M059J (cell line): ENCODE data around the gene NMT1. TPM values are rescaled to one million over a fixed set of nuclear protein-coding genes. Genes with fewer than 3 reads are reported as not detected.
"Not testable (repeated sequence)": the region's sequence is repeated elsewhere in the genome, so short reads cannot be mapped to it uniquely, and the experiment has no call there.

ENCODE experiments used
- DNase-seq: peaks from one replicate; pipeline ENCODE4 v3.0.0-alpha.2; 2012; ENCODE audit warnings: low read depth
- total RNA-seq: library from RNA; depleted of rRNA; stranded (reverse); fragments of >200 nt; shearing (Covaris generic); gene quantifications from 2 replicates; pipeline ENCODE4 v1.2.3, GENCODE V29; 2014

Gene NMT1
- total RNA-seq, 1 experiment from 2014 or later: 83.4 TPM

DNA sequence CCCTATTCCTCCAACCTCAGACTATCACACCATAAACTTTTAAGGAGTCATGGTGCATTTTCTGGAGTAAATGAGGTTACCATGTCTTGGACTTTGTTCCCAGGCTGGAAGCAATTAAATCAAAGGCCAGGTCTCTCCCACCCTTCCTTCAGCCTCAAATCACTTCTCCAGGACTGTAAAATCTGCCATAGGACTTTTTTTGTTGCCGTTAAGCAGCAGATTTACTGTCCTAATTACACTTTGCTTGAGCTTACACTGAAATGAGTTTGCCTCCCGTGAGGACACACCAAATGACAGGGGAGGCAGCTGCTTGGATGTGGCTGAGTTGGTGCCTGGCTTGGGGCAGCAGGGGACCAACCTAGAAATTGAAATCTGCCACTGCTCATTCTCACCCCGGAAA lies 24.4 kb upstream of the NMT1 start:
- no peak for DNase-seq

DNA sequence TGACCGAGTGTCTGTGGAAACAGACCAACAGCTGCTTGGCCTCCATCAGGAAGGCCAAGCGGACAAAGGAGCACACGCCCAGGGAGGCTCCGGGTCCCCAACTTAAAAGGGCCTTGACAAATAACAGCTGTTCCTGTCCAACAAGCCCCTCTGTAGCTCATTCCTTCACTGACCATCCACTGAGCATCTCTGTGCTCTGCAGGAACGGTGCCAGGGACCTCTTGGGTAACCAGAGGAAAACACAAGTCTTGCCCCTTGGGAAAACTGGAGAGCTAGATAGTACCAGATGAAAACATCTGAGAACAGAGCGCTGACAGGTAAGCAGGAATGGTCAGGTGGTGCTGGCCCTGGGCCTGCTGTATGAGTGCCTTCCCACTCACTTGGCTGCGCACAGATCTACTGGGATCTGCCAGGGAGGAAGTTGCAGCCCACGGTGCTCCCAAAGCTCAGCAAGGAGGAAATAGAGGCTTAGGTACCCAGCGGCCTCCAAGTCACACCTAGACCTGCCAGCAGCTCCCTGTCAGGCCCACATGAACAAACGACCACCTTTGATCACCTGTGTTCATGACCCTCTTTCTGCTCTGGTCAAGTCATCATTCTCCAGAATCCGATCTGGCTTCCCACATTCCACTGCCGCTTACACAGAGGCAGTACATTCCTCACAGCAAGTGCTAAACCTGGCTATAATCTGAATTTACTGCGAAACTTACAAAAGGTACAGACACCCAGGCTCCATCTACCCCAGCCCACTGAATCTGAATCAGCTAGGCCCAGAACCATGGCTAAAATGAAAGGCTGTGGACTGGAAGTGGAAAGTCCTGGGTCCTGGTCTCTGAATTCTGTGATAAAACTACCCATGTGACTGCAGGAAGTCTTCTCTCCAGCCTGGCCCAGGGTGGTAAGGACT lies 22.1 kb upstream of the NMT1 start:
- DNase-seq: no peak

DNA sequence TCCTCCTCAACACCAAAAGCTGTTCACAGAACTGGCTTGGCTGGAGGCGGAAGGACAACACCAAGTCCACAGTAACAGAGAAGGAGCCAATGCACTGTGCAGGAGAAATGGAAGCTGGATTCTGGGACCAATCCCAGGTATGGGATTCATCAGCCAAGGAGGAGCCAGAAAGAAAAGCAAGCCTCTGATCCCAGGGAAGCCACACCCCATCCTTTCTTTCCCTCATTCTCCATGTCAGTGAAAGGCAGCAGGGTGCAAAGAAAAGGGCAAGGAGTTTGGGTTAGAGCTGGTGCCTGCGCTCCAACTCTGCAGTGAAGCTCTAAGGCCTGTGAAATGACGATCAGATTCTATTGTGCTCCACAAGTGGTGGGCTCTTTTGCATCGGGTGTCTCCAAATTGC lies 20.7 kb upstream of the NMT1 start:
- DNase-seq: no peak

DNA sequence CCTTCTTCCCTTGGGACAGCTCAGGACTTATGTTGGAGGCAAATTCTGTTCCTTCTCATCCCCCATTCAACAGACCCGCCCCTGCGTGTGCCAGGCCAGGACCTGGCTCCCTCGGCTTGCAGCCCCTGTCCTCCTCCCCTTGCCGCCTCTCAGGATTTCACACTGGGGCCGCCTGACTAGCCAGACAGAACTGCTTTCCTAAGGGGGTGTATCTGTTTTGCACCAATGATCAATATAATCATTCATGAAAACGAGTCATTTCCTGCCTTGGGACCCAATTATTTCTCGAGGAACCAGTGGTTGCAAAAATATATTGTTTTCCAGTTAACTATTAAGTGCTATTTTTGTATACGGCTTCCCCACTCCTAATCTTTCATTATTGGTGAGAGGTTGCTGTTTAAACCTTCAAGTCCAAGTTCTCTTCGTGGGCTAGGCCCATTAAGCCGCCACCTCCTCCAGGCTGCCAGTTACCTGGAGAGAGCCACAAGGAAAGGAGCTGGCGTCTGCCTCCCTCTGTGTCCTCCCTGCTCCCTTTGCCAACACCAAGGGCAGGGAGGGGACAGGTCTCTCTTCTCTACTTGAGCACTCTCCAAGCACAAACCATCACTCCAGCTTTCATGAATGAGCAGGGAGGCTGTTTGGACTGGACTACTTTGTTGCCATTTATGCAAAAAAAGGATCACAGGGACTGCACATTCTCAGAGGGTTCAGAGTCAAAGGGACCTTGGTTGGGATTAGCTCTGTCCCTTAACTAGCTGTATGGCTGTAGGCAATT lies 18.6 kb upstream of the NMT1 start:
- no peak for DNase-seq

DNA sequence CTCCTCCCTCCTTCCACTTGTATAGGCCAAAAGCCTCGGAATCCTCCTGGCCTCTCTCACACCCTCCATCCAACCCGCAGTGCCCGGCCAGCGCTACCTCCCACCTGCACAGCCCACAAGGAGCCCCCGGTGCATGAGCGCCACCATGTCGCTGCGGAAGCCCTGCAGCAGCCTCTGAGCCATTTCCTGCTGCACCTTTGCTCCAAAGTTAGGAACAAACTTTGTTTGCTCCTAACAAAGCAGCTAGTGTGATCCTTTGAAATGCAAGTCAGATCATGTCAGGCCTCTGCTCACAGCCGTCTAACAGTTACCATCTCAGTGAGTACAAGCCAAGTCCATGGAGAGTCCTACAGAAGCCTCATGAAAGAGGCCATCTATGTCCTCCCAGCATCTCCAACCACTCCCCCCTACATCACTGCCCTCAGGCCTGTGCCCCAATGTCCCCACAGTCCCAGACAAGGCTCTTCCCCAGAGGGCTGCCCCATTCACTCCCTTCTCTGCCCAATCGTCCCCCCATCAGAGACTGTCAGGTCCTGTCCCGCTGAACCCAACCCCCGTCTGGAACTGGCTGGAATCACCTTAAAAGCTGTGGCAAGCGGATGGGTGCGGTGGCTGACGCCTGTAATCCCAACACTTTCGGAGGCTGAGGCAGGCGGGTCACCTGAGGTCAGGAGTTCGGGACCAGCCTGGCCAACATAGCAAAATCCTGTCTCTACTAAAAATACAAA lies 17.1 kb upstream of the NMT1 start:
- DNase-seq: no peak

DNA sequence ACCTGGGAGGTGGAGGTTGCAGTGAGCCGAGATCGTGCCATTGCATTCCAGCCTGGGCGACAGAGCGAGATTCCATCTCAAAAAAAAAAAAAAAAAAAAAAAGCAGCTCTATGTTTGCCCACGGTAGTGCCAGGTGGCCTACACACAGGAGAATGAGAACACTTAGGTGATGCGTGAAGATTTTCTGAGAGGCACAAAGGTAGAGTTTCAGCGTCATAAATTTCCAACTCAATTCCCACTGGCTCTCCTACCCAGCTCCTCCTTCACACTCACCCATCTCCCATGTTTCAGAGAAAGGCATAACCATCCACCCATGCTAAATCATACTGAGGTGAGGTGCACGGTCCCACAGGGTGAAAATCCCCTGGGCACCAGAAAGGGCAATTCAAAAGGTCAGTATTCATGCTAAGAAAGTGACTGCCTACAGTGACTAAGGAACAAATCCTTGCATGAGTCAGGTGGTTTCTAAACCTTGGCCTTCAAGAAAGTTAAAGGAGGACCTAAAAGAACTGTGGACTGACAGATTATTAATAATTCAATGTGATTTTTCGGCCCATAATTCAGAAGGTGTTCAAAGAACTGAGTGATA lies 14.5 kb upstream of the NMT1 start:
- peak; percentile 60 for DNase-seq

DNA sequence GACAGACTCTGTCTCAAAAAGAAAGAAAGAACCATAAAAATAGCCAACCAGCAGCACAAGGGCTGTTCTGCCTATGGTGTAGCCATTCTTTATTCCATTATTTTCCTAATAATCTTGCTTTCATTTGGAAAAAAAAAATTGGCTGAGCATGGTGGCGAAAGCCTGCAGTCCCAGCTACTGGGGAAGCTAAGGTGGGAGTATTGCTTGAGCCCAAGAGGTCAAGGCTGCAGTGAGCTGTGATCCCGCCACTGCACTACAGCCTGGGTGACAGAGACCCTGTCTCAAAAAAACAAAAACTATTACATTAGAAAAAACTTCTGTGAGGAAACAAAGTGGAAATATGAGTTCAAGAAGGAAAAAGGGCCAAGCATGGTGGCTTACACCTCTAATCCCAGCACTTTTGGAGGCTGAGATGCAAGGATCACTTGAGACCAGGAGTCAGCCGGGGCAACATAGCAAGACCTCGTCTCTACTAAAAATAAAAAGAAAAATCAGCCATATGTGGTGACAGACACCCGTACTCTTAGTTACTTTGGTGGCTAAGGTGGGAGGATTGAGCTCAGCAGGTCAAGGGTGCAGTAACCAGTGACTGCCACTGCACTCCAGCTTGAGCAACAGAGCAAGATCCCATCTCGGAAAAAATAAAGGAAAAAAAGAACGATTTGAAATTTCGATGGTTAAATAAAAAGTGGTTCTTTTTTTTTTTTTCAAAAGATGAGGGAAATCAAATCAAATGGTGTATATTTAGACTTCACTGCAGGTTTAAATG lies 12.1 kb upstream of the NMT1 start:
- no peak for DNase-seq

DNA sequence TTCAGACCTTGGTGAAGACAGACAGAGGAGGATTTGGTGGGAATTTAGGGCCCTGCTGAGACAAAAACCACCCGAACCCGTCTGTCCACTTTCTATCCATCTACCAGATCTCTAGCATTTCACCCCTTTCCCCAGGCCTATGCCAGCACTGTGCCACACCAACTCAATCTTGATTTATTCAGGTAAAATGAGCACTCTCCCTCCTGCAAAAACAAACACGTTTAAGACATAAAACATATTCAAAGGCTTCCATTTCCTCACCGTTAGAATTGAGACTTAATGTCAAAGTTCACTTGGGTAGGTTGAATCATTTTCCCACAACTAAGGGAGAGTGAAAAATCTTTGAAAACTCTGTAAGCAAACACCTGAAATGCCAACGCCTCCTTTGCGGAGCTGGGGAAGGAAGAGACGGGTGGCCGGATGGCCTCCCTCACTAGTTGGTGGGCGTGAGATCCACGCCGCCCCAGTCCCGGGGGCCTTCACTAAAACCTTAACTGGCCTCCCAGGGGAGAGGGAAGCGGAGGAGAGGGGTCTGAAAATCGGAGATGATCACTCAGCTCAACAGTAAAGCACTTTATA lies 10.5 kb upstream of the NMT1 start:
- DNase-seq: peak; percentile 47

DNA sequence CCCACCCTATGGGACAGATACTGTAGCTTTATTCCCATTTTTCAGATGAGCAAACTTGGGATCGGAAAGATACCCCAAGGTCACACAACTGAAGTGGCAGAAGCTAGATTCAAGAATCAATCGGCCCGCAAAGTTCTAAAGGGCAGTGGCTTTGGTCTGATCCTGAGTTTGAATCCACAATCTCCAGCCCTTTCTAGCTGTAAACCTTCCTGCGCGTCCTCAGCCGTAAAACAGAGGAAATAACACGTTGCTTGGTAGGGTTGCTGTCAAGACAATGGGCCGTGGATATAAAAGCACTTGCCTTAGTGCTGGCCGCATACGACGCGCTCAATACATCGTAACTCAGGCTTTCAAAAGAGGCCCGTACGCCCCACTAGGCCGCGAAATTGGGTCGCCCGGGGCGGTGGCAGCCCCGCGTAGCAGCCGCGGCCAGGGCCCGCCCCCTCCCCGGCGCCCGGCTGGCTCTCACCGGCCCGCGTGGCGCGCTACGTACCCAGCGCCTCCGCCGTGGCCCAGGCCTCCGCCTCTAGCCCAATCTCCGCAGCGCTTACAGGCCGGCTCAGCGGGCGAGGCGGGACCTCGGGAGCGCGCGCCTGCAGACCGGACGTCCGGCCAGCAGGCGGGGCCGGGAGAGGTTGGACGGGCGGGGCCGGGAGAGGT lies 9.9 kb upstream of the NMT1 start, which contains the start of gene DCAKD:
Gene DCAKD, minus strand, starts transcription at position 573 of the 660 bp plus-strand sequence. CDS start 16,747 bp downstream, outside the sequence.
- peak; percentile 95 for DNase-seq

DNA sequence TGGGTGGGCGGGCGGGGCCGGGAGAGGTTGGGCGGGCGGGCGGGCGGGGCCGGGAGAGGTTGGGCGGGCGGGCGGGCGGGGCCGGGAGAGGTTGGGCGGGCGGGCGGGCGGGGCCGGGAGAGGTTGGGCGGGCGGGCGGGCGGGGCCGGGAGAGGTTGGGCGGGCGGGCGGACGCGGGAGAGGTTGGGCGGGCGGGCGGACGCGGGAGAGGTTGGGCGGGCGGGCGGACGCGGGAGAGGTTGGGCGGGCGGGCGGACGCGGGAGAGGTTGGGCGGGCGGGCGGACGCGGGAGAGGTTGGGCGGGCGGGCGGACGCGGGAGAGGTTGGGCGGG lies 9.4 kb upstream of the NMT1 start:
- not testable (repeated sequence) for DNase-seq

DNA sequence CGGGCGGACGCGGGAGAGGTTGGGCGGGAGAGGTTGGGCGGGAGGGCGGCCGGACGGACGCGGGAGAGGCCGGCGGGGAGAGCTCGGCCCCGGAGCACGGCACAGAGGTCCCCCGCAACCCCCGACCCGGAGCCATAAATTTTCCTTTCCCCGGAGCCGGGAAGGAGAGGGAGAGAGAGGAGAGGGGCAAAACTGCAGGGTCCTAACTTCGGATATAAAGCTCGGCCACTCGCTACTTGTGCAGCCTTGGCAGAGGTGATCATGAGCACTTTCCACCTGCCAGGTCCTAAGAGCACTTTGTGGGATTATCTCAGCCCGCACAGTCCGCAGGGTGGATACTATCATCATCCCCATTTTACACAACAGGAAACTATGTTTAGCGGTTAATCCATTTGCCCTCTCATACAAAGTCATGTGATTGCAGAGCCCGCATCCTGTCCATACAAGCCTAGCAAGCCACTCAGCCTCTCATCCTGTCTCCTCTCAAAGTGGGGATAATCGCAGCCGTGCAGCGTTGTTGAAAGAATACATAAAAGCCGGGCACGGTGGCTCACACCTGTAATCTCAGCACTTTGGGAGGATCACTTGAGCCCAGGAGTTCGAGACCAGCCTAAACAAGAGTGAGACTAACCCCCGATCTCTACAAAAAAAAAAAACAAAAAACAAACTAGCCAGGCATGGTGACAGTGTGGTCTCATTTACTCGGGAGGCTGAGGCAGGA lies 8.9 kb upstream of the NMT1 start:
- peak; percentile 42 for DNase-seq

DNA sequence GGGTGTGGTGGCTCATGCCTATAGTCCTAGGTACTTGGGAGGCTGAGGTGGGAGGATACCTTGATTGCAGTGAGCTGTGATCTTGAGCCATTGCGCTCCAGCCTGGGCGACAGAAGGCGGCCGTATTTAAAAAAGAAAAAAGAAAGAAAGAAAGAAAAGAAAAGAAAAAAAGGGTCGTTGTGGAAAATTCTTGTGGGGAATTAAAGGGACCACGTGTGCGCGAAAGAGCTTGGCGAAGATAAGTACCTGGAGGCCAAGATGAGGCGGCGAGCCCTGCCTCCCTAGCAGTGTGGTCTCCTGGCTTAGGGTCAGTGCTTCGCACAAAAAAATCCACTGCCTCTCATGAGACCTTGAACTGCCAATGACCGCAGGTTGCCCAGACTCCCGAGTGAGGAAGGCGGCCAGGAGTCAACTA lies 728 bp upstream of the NMT1 start:
- no peak for DNase-seq

DNA sequence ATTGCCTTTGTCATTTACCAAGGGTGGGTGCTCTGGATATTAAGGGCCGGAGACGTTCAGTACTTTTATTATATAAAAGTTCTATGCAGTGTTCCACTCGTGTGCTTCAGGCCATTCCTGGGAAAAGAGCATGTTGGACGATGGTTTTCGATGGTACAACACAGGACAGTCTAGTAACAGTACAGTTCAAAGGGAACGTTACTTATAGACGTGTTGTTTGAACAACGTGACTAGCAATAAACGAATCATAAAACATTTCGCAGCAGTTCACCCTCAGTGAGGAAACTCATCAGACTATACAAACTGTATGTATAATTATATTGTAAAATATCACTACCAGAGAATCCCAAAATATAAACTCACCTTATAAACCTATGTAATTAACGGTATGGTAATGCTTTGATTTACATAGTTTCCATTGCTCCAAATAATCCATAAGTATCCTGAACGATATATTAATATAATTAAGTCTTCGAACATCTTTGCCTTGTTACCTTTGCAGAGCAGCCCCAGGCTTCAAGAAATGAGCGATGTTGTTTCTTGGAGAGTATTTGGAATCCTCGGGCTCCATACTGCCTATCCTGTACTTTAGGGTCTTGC lies 589 bp downstream of the NMT1 start:
- DNase-seq: no peak

DNA sequence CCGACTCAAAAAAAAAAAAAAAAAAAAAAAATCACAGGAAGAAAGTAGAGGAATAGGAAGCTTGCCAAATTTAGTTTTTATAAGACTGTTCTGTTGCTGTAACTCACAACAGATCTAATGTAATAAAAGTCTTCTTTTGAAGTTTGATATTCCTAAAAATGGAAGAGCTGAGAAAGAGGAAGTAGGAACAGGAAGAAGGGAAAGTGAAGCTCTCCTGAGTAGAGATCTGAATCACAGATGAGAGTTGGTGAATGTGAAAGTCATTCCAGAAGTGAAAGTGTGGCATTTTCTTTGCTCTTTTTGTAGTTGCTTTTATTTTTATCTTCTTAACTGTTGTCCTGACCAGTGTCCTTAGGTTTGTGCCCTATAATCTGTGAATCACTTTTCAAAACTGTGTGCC lies 2.1 kb downstream of the NMT1 start:
- DNase-seq: no peak

DNA sequence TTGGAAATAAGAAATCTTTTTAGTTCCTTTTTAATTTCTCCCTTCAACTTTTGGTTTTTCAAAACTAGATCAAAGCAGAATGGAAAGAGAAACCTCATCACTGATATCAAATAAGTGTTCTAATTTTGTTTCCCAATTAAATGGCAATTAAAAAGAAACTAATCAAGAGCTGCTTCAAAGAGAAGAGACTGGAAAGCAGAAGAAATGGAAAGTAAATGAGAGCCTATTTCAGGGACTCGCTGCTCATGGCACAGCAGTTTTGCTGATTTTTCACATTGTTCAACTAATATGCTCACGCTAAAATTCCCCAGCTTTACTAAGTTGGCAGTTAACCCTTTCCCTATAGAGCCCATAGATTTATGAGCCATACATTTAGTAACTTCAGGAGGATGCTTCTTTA lies 6.5 kb downstream of the NMT1 start:
- DNase-seq: no peak

DNA sequence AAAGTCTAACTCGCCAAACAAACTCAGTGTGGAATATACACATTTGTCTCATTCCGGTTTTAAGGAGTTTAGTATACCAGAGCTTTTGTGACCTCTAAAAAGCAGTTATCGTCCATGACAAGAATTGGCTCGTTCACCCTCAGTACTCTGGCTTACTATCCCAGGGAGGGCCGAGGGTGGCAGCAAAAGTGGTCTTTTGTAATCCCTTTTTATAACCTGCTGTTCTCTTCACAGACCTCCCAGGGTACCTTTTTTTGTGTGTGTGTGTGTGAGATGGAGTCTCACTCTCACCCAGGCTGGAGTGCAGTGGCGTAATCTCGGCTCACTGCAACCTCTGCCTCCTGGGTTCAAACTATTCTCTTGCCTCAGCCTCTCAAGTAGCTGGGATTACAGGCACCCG lies 8.9 kb downstream of the NMT1 start:
- no peak for DNase-seq

DNA sequence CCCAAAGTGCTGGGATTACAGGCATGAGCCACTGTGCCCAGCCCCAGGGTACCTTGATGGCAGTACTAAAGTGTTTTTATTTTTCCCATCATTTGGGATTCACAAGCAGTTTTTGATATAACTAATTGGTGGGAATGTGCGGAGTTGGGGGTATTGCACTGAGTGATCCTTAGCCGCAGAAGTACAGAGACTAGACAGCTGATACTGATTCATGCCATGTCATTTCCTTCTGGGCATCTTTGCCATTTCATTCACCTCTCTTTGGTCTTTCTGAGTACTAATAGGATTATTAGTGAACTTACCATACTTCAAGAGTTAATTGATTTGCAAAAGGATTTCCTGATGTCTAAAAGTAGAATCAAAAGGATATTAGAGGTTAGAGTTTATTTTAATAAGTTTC lies 9.7 kb downstream of the NMT1 start:
- DNase-seq: no peak

DNA sequence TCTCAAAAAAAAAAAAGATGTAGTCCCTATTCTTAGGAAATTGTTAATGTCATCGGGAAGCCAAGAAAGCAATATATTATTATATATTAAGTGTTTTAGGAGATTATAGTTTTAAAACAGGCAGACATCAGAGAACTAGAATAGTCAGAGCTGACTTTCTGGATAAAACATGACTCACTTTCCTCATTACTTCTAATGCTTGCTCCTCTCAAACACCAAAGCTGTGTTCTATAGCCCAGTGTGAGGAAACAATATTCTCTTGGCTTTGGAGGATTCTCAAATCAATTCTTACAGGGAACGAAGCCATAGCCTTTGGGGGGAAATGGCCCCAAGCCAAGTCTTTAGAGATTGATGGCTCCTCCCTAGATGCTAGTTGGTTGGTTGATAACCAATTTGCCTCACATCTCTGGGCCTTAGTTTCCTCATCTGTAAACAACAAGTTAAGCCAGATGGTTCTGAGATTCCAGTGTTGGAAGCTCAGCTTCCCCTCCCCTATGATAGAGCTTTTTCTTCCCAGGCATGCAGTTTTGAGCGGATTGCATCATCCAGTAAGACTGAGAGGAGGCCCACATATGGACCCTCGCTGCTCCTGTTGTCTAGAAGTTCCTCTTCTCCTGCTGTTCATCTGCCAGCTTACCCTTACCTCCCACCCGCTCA lies 12.4 kb downstream of the NMT1 start:
- no peak for DNase-seq

DNA sequence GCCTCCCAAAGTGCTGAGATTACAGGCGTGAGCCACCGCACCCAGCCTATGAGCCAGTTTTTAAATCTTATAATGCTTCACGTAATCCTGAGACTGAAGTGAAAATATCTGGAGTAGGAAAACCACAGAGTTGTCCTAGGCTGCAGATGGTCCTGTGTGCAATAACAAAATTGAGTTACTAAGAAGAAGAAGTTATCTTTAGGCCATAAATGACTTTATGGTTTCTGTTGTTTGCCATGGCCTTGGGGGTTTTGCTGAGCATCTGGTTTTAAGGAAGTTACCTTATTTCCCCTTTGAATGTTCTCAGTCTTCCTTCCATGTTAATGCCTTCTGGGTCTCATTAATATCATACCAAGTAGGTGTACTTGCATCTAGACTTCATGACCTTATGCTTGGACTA lies 16.5 kb downstream of the NMT1 start:
- no peak for DNase-seq
